T-helper 1 cell treated with Interleukin-12 subunit alpha and Interleukin-12 subunit beta and Interleukin-4 antibody, amounts not matched to agents 30 μg/mL and 1 μg/mL, for 36 hours (primary cell): ENCODE results near the gene ACTL7B.
"Not testable (repeated sequence)": the region's sequence is repeated elsewhere in the genome, so short reads cannot be mapped to it uniquely, and the experiment has no call there.

Source experiments
- H3K27ac Mint-ChIP-seq: one replicate; pipeline ENCODE4 v1.8.0; 2021; ENCODE audit warnings: mild to moderate bottlenecking, mixed read lengths
- H3K27me3 Mint-ChIP-seq: one replicate; pipeline ENCODE4 v1.8.0; 2021; ENCODE audit warnings: low read depth, mixed read lengths
- H3K36me3 Mint-ChIP-seq: one replicate; pipeline ENCODE4 v1.8.0; 2021; ENCODE audit warnings: low read depth, mixed read lengths
- H3K4me1 Mint-ChIP-seq: one replicate; pipeline ENCODE4 v1.8.0; 2021; ENCODE audit warnings: low read depth, mixed read lengths
- H3K4me3 Mint-ChIP-seq: one replicate; pipeline ENCODE4 v1.8.0; 2021; ENCODE audit warnings: mild to moderate bottlenecking, moderate library complexity, mixed read lengths
- H3K9me3 Mint-ChIP-seq: one replicate; pipeline ENCODE4 v1.8.0; 2021; ENCODE audit warnings: mixed read lengths

ACTL7B gene

GRCh38 chr9:108855888-108856287 is at the start of gene ACTL7B:
Gene ACTL7B (minus strand): TSS chr9:108855986. CDS start chr9:108855930, 56 bp downstream.
- H3K27ac Mint-ChIP-seq: no peak within 1 kb of the TSS
- H3K4me3 Mint-ChIP-seq: no peak within 1 kb of the TSS
- H3K36me3 Mint-ChIP-seq: no peaks in the 10 kb centered on the region
- H3K27me3 Mint-ChIP-seq: no peaks in the 10 kb centered on the region
- no peaks in the 10 kb centered on the region for H3K4me1 Mint-ChIP-seq
- H3K9me3 Mint-ChIP-seq: no peaks in the 10 kb centered on the region

GRCh38 chr9:108905494-108905893 is 49.7 kb upstream of the ACTL7B start:
- H3K36me3 Mint-ChIP-seq: peaks cover 46% of the 10 kb centered on the region
- H3K27me3 Mint-ChIP-seq: no peaks in the 10 kb centered on the region
- H3K4me3 Mint-ChIP-seq: no peak overlapping the region
- no peak overlapping the region for H3K27ac Mint-ChIP-seq
- H3K4me1 Mint-ChIP-seq: no peaks in the 10 kb centered on the region
- no peaks in the 10 kb centered on the region for H3K9me3 Mint-ChIP-seq

GRCh38 chr9:108904161-108904560 is 48.4 kb upstream of the ACTL7B start:
- no peak overlapping the region for H3K27ac Mint-ChIP-seq
- peaks cover 41% of the 10 kb centered on the region for H3K36me3 Mint-ChIP-seq
- no peak overlapping the region for H3K4me3 Mint-ChIP-seq
- H3K27me3 Mint-ChIP-seq: no peaks in the 10 kb centered on the region
- no peaks in the 10 kb centered on the region for H3K4me1 Mint-ChIP-seq
- no peaks in the 10 kb centered on the region for H3K9me3 Mint-ChIP-seq

GRCh38 chr9:108903420-108904103 is 47.8 kb upstream of the ACTL7B start:
- Mint-ChIP-seq H3K27ac (no peak overlapping the region), H3K4me3 (no peak overlapping the region), H3K9me3 (no peaks in the 10 kb centered on the region), H3K36me3 (peaks cover 37% of the 10 kb centered on the region), H3K27me3 (no peaks in the 10 kb centered on the region), H3K4me1 (no peaks in the 10 kb centered on the region)

GRCh38 chr9:108900176-108900575 is 44.4 kb upstream of the ACTL7B start:
- Mint-ChIP-seq H3K9me3 (no peaks in the 10 kb centered on the region), H3K27me3 (no peaks in the 10 kb centered on the region), H3K4me1 (no peaks in the 10 kb centered on the region), H3K27ac (no peak overlapping the region), H3K4me3 (no peak overlapping the region), H3K36me3 (peaks cover 43% of the 10 kb centered on the region)

GRCh38 chr9:108899023-108899695 is 43.4 kb upstream of the ACTL7B start:
- H3K36me3 Mint-ChIP-seq: peaks cover 45% of the 10 kb centered on the region
- not testable (repeated sequence) for H3K27ac Mint-ChIP-seq, H3K9me3 Mint-ChIP-seq, H3K27me3 Mint-ChIP-seq, H3K4me3 Mint-ChIP-seq, H3K4me1 Mint-ChIP-seq

- H3K4me1 Mint-ChIP-seq: no peaks in the 10 kb centered on the region
- no peak overlapping the region for H3K27ac Mint-ChIP-seq
- H3K36me3 Mint-ChIP-seq: peaks cover 43% of the 10 kb centered on the region
- no peak overlapping the region for H3K4me3 Mint-ChIP-seq
- H3K27me3 Mint-ChIP-seq: no peaks in the 10 kb centered on the region
- no peaks in the 10 kb centered on the region for H3K9me3 Mint-ChIP-seq
Measured at GRCh38 chr9:108897324-108898096, 41.7 kb upstream of the ACTL7B start.

GRCh38 chr9:108894225-108894997 is 38.6 kb upstream of the ACTL7B start:
- no peaks in the 10 kb centered on the region for H3K9me3 Mint-ChIP-seq
- H3K27ac Mint-ChIP-seq: no peak overlapping the region
- no peaks in the 10 kb centered on the region for H3K4me1 Mint-ChIP-seq
- H3K4me3 Mint-ChIP-seq: no peak overlapping the region
- no peaks in the 10 kb centered on the region for H3K27me3 Mint-ChIP-seq
- peaks cover 50% of the 10 kb centered on the region for H3K36me3 Mint-ChIP-seq

GRCh38 chr9:108889649-108890067 is 33.9 kb upstream of the ACTL7B start:
- no peak overlapping the region for H3K27ac Mint-ChIP-seq
- no peaks in the 10 kb centered on the region for H3K9me3 Mint-ChIP-seq
- H3K27me3 Mint-ChIP-seq: no peaks in the 10 kb centered on the region
- H3K4me1 Mint-ChIP-seq: peaks cover 8% of the 10 kb centered on the region
- no peak overlapping the region for H3K4me3 Mint-ChIP-seq
- peaks cover 39% of the 10 kb centered on the region for H3K36me3 Mint-ChIP-seq

- H3K4me3 Mint-ChIP-seq, H3K9me3 Mint-ChIP-seq, H3K27ac Mint-ChIP-seq, H3K27me3 Mint-ChIP-seq, H3K4me1 Mint-ChIP-seq: not testable (repeated sequence)
- H3K36me3 Mint-ChIP-seq: peaks cover 31% of the 10 kb centered on the region
Measured at GRCh38 chr9:108886594-108887271, 30.9 kb upstream of the ACTL7B start.

GRCh38 chr9:108885643-108886348 is 30.0 kb upstream of the ACTL7B start:
- Mint-ChIP-seq H3K36me3 (peaks cover 26% of the 10 kb centered on the region), H3K9me3 (no peaks in the 10 kb centered on the region), H3K27ac (peak overlapping the region; percentile 16), H3K4me3 (no peak overlapping the region), H3K4me1 (peaks cover 8% of the 10 kb centered on the region), H3K27me3 (no peaks in the 10 kb centered on the region)

GRCh38 chr9:108884701-108885100 is 28.9 kb upstream of the ACTL7B start:
- H3K4me3 Mint-ChIP-seq: no peak overlapping the region
- no peaks in the 10 kb centered on the region for H3K9me3 Mint-ChIP-seq
- peaks cover 8% of the 10 kb centered on the region for H3K4me1 Mint-ChIP-seq
- H3K27me3 Mint-ChIP-seq: no peaks in the 10 kb centered on the region
- no peak overlapping the region for H3K27ac Mint-ChIP-seq
- H3K36me3 Mint-ChIP-seq: peaks cover 25% of the 10 kb centered on the region

GRCh38 chr9:108883085-108883484 is 27.3 kb upstream of the ACTL7B start:
- no peaks in the 10 kb centered on the region for H3K27me3 Mint-ChIP-seq
- no peaks in the 10 kb centered on the region for H3K9me3 Mint-ChIP-seq
- no peak overlapping the region for H3K4me3 Mint-ChIP-seq
- H3K4me1 Mint-ChIP-seq: peaks cover 8% of the 10 kb centered on the region
- no peak overlapping the region for H3K27ac Mint-ChIP-seq
- peaks cover 33% of the 10 kb centered on the region for H3K36me3 Mint-ChIP-seq
